Measurements from ENCODE around the gene PEG3. TPM values are rescaled to one million over a fixed set of nuclear protein-coding genes. Genes with fewer than 3 reads are reported as not detected.

The PEG3 gene
- total RNA-seq = 2.1 and 2.6 TPM in 2 replicates

DNA sequence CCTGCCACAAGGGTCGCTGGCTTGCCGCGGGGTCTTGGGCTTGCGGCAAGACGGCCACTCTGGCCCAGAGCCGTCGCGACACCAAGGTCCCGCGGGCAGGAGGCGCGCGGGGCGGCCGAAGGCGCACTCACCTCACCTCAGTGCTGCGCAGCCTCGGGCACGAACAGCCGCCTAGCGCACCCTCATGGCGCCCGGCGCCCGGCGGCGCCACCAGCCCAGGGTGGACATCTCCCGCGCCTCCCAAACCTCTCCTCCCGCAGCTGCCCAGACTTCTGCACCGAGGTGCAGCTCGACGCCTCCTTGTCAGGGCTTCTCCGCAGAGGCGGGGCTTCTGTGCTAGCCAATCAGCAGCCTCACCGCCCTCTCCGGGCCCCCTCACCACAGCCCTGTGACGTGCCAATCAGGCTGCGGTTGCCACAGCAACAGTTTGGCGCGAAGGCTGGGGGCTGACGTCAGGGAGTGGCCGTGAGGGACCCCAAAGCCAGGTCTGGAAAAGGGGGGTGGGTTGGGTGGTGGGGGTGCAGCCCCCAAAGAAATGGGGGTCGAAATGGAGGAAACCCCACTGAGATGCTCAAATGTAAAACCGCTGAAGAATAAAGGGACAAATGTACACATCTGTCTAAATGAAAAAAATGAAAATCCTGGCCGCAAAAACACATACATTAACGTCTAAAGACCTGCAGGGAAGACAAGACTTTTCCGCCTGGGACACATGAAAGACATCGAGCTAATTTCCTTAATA is at the start of gene PEG3, which contains the start of gene ZIM2:
PEG3 (minus strand) TSS at position 276 of the 742 bp plus-strand sequence. CDS start 16,071 bp downstream, outside the sequence.
ZIM2 (minus strand) TSS at position 276 of the 742 bp plus-strand sequence. CDS start 16,449 bp downstream, outside the sequence.
- TF ChIP-seq, protein P1, sequence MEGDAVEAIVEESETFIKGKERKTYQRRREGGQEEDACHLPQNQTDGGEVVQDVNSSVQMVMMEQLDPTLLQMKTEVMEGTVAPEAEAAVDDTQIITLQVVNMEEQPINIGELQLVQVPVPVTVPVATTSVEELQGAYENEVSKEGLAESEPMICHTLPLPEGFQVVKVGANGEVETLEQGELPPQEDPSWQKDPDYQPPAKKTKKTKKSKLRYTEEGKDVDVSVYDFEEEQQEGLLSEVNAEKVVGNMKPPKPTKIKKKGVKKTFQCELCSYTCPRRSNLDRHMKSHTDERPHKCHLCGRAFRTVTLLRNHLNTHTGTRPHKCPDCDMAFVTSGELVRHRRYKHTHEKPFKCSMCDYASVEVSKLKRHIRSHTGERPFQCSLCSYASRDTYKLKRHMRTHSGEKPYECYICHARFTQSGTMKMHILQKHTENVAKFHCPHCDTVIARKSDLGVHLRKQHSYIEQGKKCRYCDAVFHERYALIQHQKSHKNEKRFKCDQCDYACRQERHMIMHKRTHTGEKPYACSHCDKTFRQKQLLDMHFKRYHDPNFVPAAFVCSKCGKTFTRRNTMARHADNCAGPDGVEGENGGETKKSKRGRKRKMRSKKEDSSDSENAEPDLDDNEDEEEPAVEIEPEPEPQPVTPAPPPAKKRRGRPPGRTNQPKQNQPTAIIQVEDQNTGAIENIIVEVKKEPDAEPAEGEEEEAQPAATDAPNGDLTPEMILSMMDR (IDR thresholded peaks at IDR 0.05; ENCODE audit: insufficient read depth, low read length, poor library complexity, severe bottlenecking) = no peak
- Histone ChIP-seq H3K36me3 (ENCODE audit: control insufficient read depth, insufficient read depth, low read length) (no peaks in the 10 kb centered on the region), H3K4me3 (ENCODE audit: low read depth, low read length) (peak within 1 kb of the TSS; percentile 41), H3K27me3 (ENCODE audit: control insufficient read depth, insufficient read depth, low read length) (peaks cover 8% of the 10 kb centered on the region)
- no peak for DNase-seq (ENCODE audit: low read depth)

DNA sequence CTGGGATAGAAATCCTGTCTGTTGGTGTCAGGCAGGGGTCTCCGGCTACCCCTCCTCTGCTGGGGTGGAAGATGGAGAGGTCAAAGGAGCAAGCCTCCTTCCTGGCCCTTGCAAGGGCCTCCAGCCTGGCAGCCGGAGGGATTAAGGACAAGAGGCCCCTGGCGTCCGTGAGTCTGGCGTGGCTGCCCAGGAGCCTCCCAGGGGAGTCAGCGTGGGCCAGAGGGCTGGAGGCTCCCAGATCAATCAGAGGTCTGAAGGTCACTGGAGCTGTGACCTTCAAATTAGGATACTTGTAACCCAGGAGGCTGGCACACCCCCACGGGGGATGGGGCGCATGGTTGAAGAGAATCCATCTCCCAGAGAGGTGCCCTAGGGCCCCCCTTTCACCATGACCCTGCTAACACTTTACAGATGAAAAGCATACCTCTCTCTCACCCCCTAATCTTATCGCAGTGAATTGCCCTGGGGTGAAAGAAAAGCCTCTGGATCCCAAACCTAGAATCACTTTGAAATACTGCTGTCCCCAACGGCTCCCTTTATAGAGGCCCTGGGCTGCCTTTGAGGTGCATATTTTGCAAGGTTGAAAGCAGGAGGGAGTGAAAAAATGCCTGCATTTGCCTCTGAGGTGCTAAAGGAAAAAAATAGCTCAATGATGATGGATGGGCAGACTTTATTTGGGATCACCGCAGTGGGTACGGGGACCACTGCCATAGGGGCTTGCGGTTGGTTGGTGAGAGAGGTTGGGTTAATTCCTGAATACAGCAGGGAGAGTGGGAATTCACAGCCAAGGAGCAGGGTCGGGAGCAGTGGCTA is 44.9 kb upstream of the PEG3 start:
- Histone ChIP-seq H3K36me3 (ENCODE audit: control insufficient read depth, insufficient read depth, low read length) (no peaks in the 10 kb centered on the region), H3K4me3 (ENCODE audit: low read depth, low read length) (no peak overlapping the region), H3K27me3 (ENCODE audit: control insufficient read depth, insufficient read depth, low read length) (no peaks in the 10 kb centered on the region)
- TF ChIP-seq, protein P1 (IDR thresholded peaks at IDR 0.05; ENCODE audit: insufficient read depth, low read length, poor library complexity, severe bottlenecking) = no peak
- DNase-seq (ENCODE audit: low read depth) = no peak

- Histone ChIP-seq H3K27me3 (ENCODE audit: control insufficient read depth, insufficient read depth, low read length) (no peaks in the 10 kb centered on the region), H3K36me3 (ENCODE audit: control insufficient read depth, insufficient read depth, low read length) (no peaks in the 10 kb centered on the region), H3K4me3 (ENCODE audit: low read depth, low read length) (no peak overlapping the region)
- TF ChIP-seq, protein P1 (IDR thresholded peaks at IDR 0.05; ENCODE audit: insufficient read depth, low read length, poor library complexity, severe bottlenecking) = no peak
- no peak for DNase-seq (ENCODE audit: low read depth)
Measured at GRCh38 chr19:56884441-56884840, 43.9 kb upstream of the PEG3 start.

DNA sequence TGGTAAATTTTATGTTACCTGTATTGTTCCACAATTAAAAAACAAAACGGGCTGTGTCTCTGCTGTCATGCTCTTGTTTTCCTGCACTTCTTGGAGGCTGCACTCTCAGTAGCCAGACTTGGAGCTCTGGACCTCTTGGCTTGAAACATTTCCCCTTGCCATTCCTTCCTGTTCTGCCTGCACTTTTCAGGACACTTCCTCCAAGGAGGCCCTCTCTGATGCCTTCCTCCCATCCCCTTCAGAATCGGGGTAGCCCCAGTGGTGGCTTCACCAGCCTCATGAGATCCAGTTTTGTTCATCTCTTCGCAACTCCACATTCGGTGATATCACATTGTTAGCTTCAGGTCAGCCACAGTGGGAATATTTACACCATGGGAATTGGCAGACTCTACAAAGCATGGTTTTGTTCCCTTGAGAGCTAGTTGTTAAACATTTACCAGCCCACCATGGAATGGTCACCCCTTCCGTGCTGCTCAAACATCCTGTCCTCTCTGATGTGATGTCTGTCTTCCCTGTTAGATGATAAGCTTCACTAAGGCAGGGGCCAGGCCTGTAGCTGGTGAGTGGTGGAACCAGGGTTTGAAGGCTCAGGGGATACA is 40.2 kb upstream of the PEG3 start:
- no peak for DNase-seq (ENCODE audit: low read depth)
- Histone ChIP-seq H3K4me3 (ENCODE audit: low read depth, low read length) (no peak overlapping the region), H3K36me3 (ENCODE audit: control insufficient read depth, insufficient read depth, low read length) (no peaks in the 10 kb centered on the region), H3K27me3 (ENCODE audit: control insufficient read depth, insufficient read depth, low read length) (no peaks in the 10 kb centered on the region)
- TF ChIP-seq, protein P1 (IDR thresholded peaks at IDR 0.05; ENCODE audit: insufficient read depth, low read length, poor library complexity, severe bottlenecking) = no peak

GRCh38 chr19:56877069-56877715 is 36.7 kb upstream of the PEG3 start:
- no peak for DNase-seq (ENCODE audit: low read depth)
- H3K36me3 ChIP-seq (ENCODE audit: control insufficient read depth, insufficient read depth, low read length) = no peaks in the 10 kb centered on the region
- H3K27me3 ChIP-seq (ENCODE audit: control insufficient read depth, insufficient read depth, low read length) = no peaks in the 10 kb centered on the region
- TF ChIP-seq, protein P1 (IDR thresholded peaks at IDR 0.05; ENCODE audit: insufficient read depth, low read length, poor library complexity, severe bottlenecking) = no peak
- H3K4me3 ChIP-seq (ENCODE audit: low read depth, low read length) = no peak overlapping the region

Measured in kidney epithelial cell (primary cell).